GM21786 (cell line): ENCODE results near the gene KRTDAP.

Experiments used
- ATAC-seq: cut with Tn5 transposase; IDR thresholded peaks from one replicate; pipeline ENCODE4 v1.9.1; 2021; ENCODE audit not compliant: unreplicated experiment

Gene KRTDAP

DNA sequence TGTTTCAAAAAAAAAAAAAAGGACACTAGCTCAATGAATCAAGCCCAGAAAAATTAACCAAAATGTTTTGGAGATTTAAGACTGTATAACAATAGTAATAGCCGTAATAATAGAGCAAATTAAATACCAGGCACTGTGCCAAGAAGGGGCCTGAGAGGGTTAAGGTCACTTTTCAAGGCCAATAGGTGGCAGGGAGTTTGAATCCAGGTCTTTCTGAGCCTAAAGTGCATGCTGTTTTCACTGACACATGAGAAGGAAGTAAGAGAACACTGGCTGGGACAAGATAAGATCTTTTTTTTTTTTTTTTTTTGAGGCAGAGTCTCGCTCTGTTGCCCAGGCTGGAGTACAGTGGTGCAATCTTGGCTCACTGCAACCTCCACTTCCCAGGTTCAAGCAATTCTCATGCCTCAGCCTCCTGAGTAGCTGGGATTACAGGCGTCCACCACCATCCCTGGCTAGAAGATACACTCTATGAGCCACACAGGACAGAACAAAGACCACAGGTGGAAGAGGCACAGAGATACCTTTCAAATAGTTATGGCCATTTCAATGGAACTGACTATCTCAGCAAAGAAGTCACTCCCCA lies 34.6 kb downstream of the KRTDAP start:
- ATAC-seq = no peak

DNA sequence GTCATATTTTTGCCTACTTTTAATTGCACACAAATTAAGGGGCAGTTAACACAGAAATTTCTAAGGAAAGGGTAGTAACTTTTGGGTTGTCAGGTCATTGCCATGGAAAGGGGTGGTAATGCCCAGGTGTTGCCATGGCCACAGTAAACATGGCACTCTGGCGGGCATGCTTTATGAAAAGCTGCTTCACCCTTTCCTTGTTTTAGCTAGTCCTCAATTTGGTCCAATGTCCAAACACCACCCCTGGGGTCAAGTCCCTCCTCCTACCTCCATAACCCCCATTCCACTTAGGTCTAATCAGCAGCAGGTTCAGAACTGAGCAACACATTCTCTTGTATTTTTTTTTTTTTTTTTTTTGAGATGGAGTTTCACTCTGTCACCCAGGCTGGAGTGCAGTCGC lies 35.6 kb downstream of the KRTDAP start:
- no peak for ATAC-seq

DNA sequence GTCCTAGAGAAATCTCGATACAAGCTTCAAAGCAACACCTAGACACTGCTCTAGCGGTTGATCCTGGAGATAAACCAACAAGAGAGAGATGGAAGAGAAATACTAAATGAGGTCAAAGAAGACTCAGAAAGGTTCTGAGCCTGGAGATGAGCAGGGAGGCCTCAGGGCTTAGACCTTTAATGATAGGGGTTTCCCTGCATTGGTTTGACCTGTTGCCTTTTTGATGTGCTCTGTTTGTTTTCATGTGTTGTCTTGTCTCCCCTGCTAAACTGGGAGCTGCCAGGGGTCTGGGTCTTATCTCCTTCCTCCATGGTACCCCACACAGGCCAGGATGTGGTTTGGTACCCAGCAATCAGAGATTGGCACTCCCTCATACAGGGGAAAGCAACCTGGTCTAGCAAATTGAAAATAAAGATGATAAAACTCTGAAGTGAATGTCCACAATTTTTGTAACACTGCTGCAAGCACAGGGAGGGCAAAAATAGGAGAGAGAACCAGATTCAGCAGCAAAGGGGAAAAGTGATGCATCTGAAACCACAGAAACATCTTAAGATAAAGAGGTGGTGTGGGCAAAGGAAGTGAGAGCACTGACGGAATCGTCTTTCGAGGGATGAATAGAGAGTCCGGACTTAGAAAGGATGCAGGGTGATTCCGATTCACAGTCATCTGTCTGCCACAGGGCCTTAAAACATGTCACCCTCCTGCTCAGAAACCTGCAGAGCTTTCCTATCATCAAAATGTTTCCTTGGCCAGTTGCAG lies 38.7 kb downstream of the KRTDAP start:
- peak; percentile 55 for ATAC-seq

DNA sequence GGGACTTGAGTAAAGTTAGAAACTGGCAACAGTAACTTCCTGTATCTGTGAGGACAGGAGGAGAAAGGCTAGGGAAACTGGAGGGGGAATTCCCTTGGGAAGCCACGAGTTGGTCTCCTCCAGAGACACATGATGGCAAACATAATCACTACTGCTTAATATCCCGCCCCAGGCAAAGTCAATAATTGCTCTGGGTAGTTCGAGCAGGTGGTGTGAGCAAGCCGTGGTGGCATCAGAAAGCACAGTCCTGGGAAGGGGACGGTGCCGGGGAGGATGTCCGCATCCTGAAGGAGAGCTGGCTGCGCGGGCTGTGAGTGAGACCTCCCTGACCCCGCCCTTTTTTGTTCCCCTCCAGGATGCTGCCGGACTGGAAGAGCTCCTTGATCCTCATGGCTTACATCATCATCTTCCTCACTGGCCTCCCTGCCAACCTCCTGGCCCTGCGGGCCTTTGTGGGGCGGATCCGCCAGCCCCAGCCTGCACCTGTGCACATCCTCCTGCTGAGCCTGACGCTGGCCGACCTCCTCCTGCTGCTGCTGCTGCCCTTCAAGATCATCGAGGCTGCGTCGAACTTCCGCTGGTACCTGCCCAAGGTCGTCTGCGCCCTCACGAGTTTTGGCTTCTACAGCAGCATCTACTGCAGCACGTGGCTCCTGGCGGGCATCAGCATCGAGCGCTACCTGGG lies 40.8 kb downstream of the KRTDAP start:
- no peak for ATAC-seq

DNA sequence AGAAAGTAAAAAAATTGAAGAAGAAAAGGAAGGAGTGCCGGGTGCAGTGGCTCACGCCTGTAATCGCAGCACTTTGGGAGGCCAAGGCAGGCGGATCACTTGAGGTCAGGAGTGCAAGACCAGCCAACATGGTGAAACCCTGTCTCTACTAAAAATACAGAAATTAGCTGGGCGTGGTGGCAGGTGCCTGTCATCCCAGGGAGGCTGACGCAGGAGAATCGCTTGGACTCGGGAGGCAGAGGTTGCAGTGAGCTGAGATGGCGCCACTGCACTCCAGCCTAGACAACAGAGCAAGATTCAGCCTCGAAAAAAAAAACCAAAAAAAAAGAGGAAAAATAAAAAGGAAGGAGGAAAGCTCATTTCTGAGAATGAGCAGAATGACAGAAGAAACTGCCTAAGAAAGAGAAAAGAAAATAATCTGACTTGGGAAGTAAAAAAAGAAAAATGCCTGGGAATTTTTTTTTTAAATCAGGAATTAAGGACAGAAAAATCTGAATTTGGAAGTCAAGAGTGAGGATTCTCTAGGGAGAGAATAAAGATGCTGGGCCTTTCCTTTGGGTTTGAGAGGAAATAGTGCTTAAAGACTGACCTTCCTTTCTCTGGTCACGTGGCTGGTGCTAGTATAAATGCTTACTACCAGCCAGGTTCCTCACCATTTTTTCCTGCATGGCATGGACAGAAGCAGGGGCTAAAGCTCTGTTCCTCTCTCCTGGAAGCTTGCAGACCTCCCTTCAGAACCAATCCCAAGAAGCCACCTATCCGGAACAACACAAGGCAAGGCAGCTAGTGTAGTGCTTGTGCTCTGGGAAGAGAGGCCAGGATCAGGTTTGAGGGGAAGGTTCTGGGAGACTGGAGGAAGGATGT lies 42.4 kb downstream of the KRTDAP start, which contains the start of gene FFAR2:
TSS of gene FFAR2 (plus strand) at position 652 of the 864 bp plus-strand sequence. CDS start 1,458 bp downstream, outside the sequence.
- ATAC-seq = no peak

DNA sequence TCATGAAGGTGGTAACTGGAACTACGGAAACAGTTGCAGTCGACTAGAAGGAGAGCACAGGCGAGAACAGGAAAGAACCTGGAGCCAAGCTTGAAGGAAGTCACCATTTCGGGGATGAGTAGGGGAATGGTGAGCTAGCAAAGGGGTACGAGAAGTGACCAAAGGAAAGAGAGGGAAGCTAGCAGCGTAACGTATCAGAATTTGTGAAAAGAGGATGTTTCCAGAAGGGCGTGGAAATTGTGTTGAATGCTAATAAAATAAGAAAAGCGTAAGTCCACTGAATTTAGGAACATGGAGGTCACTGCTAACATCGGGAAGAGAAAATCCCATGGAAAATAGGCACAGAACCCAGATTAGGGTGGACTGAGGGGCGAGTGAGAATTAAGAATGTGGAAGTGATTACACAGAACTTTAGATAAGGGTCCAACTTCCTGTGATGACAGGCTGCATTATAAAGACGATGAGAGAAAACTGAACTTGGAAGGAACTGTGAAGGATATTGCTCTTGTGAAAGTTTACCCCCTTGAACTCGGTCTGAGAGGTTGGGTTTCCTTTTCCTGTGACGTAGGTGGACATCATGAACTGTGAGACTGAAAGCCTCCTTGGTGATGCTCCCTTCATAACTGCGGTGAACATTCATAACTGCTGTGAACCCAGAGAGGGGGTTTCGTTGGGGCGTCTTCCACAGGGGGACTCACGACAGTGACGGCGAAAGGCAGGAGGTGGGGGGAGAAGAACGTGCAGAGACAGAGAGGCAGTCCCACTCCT lies 44.3 kb downstream of the KRTDAP start:
- ATAC-seq = no peak

DNA sequence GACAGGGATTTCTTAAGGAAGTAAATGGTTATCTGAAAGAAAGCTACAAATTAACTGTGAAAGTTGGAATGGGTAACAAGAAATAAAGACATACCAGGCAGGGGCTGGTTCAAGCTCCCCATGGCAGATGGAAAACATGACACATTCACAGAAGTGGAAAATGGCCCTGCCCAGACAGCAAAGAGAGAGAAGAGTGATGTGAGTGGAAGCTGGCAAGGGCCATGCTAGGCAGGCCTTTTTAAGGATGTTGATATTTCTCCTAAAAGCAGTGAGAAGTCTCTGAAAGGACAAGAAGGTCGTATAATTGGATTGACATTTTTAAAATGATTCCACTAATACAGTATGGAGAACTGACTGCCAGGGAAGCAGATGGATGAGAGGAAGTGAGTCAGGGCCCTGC lies 45.5 kb downstream of the KRTDAP start:
- no peak for ATAC-seq

DNA sequence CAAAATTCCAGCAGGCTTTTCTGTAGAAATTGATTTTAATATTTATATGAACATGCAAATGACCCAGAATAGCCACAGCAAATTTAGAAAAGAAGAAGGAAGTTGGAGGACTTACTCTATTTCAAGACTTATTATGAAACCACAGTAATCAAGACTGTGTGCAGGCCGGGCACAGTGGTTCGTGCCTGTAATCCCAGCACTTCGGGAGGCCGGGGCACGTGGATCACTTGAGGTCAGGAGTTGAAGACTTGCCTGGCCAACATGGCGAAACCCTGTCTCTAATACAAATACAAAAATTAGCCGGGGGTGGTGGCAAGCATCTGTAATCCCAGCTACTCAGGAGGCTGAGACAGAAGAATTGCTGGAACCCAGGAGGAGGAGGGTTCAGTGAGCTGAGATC lies 48.2 kb downstream of the KRTDAP start:
- no peak for ATAC-seq

DNA sequence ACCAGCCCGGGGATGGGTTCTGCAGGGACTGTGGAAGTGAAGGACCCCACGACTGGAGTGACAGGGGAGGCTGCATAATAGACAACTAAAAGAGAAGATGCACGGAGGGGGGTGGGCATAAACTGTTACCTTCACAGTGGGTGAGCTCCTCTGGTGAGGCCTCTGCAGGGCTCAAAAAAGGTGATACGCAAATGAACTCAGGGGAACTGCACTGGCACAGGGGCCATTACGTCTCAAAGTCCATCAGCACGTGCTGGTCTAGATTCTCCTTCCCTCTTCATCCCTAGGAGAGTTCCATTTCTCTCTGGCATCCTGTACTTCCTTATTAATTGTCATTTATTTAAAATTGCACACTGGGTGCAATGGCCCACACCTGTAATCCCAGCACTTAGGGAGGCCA lies 50.3 kb downstream of the KRTDAP start:
- ATAC-seq = no peak

DNA sequence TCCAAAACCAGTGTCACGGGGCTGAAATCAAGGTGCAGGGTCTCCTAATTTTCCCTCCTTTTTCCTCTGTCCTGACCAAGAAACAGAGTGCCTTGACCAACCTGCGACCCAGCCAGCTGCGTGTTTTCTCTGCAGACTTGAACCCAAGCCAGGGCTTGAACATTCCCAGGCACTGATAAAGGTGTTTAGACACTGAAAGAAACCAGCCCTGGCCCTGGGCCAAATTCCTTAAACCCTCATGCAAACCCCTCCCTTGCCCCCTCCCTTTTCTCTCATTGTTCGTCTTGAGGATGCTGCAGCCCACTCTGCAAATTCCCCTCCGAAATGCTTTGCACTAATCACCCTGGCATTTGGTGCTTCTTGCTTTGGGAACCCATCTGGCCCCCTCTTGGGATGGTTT lies 51.7 kb downstream of the KRTDAP start:
- no peak for ATAC-seq

DNA sequence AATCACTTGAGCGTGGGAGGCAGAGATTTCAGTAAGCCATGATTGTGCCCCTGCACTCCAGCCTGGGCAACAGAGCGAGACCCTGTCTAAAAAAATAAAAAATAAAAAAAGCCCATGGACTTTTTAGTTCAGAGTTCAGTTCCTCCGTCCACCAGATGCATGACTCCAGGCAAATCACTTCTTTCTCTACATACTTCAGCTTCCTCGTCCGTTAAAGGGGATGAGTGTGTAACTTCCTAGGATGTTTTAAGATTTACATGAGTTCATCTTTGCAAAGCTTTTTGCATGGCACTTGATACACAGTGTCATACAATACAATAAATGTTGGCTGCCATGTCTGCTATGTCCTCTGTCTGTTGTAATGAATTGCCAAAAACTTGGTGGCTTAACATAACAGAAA lies 52.2 kb downstream of the KRTDAP start:
- no peak for ATAC-seq

DNA sequence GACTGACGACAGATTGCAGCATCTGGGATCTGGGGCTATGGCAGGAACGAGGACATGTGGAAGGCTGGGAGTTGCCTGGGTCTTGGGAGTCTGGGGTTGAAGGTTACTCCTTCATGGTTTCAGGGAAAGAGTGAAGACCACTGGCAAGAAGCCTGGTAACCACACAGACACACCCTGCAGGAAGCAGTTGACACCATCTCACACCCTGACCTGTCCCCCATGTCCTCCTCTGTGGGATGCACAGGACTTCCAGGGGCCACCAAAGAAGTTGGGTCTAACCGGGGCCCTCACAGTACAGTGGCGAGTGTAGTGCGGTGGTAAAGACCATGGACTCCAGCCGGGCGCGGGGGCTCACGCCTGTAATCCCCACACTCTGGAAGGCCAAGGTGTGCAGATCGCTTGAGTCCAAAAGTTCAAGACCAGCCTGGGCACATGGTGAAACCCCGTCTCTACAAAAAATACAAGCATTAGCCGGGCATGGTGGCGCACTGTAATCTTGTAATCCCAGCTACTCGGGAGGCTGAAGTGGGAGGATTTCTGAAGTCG lies 52.8 kb downstream of the KRTDAP start:
- no peak for ATAC-seq
